Suprapubic skin (tissue), 4 donors: ENCODE data around the gene DNAH17.

Source experiments
- CTCF ChIP-seq, 2 donors: fragments of 200-600 bp in 1 of 2; fragments of 450-650 bp in 1 of 2; sonication (generic) in 1 of 2; IDR thresholded peaks; one replicate each; pipeline ENCODE4 v1.5.1; 2016 to 2019; ENCODE audit warnings: antibody characterized with exemption in 2 of 2, mild to moderate bottlenecking in 1 of 2, moderate library complexity in 1 of 2
- POLR2A ChIP-seq, 2 donors: fragments of 450-650 bp; IDR thresholded peaks; one replicate each; pipeline ENCODE4 v1.6.1; 2017; ENCODE audit warnings: antibody characterized with exemption in 2 of 2, mild to moderate bottlenecking in 2 of 2, moderate library complexity in 2 of 2
- POLR2AphosphoS5 ChIP-seq, 3 donors: sonication (generic); formaldehyde crosslinking; IDR thresholded peaks; one replicate each; pipeline ENCODE4 v1.6.1; 2017; ENCODE audit warnings: antibody characterized with exemption in 3 of 3

- TF ChIP-seq CTCF (IDR thresholded peaks at IDR 0.05) (no peak), POLR2A (IDR thresholded peaks at IDR 0.05) (no peak), POLR2AphosphoS5 (IDR thresholded peaks at IDR 0.05) (no peak)
Observed at GRCh38 chr17:78461799-78462053, 115.5 kb downstream of the DNAH17 start.
